DND-41 (cell line): Measurements from ENCODE around the gene YEATS2.
"Not testable (repeated sequence)": the region's sequence is repeated elsewhere in the genome, so short reads cannot be mapped to it uniquely, and the experiment has no call there.

ENCODE experiments used
- ATAC-seq: fragments of 200-7000 bp; cut with Tn5 transposase; 3 replicates; pipeline ENCODE4 v1.9.1; 2021; ENCODE audit warnings: low read depth; ENCODE audit not compliant: insufficient read depth
- DNase-seq: peaks from one replicate; pipeline ENCODE4 v3.0.0-alpha.2; 2020
- H2AFZ ChIP-seq: 2 replicates; pipeline ENCODE4 v1.6.0; 2012; ENCODE audit warnings: low read depth, low read length
- H3K27ac ChIP-seq: 2 replicates; pipeline ENCODE4 v1.5.1; 2012; ENCODE audit warnings: low read length, inconsistent platforms
- H3K27me3 ChIP-seq: fragments of 200-600 bp; sonication (generic); 2 replicates; pipeline ENCODE4 v1.6.0; 2012; ENCODE audit warnings: low read length, mild to moderate bottlenecking, inconsistent platforms; ENCODE audit not compliant: insufficient read depth, poor library complexity
- H3K36me3 ChIP-seq: 2 replicates; pipeline ENCODE4 v1.5.1; 2012; ENCODE audit warnings: low read length, inconsistent platforms; ENCODE audit not compliant: insufficient read depth
- H3K4me1 ChIP-seq: 2 replicates; pipeline ENCODE4 v1.5.1; 2012; ENCODE audit warnings: mild to moderate bottlenecking, low read length; ENCODE audit not compliant: insufficient read depth
- H3K4me2 ChIP-seq: 2 replicates; pipeline ENCODE4 v1.6.0; 2012; ENCODE audit warnings: mild to moderate bottlenecking, moderate library complexity, low read length, inconsistent platforms; ENCODE audit not compliant: insufficient read depth
- H3K4me3 ChIP-seq, 2 experiments: fragments of 200-600 bp in 1 of 2; shearing (Covaris generic) in 1 of 2; 2 replicates each; pipeline ENCODE4 v1.5.1; 2012 to 2016; ENCODE audit warnings: inconsistent platforms in 2 of 2, low read length in 2 of 2, mild to moderate bottlenecking in 2 of 2, low read depth in 1 of 2, moderate library complexity in 1 of 2
- H3K79me2 ChIP-seq: 2 replicates; pipeline ENCODE4 v1.6.0; 2012; ENCODE audit warnings: low read length, inconsistent platforms; ENCODE audit not compliant: insufficient read depth
- H3K9ac ChIP-seq: 2 replicates; pipeline ENCODE4 v1.6.0; 2012; ENCODE audit warnings: low read depth, mild to moderate bottlenecking, inconsistent platforms, low read length, moderate library complexity
- H3K9me3 ChIP-seq: 2 replicates; pipeline ENCODE4 v1.5.1; 2012; ENCODE audit warnings: low read length, moderate library complexity, mild to moderate bottlenecking, inconsistent platforms; ENCODE audit not compliant: insufficient read depth, severe bottlenecking
- H4K20me1 ChIP-seq: 2 replicates; pipeline ENCODE4 v1.6.0; 2012; ENCODE audit warnings: low read length; ENCODE audit not compliant: insufficient read depth
- CTCF ChIP-seq: IDR thresholded peaks from 2 replicates; pipeline ENCODE4 v1.5.1; 2012; ENCODE audit warnings: borderline replicate concordance, low read length, moderate library complexity, mild to moderate bottlenecking; ENCODE audit not compliant: poor library complexity, severe bottlenecking; ENCODE audit errors: extremely low read depth
- EZH2 ChIP-seq: IDR thresholded peaks from 3 replicates; pipeline ENCODE4 v1.6.1; 2012; ENCODE audit warnings: borderline replicate concordance, low read depth, mild to moderate bottlenecking, moderate library complexity, low read length, inconsistent platforms; ENCODE audit not compliant: severe bottlenecking

Gene YEATS2

GRCh38 chr3:183734750-183735494 is 37.3 kb downstream of the YEATS2 start:
- H3K36me3 ChIP-seq, result peaks cover 75% of the 10 kb centered on the region
- H3K27ac ChIP-seq, result no peak overlapping the region

GRCh38 chr3:183737116-183737515 is 39.5 kb downstream of the YEATS2 start:
- Histone ChIP-seq H3K36me3 (peaks cover 65% of the 10 kb centered on the region), H3K4me3 (no peak overlapping the region), H3K9me3 (peaks cover 2% of the 10 kb centered on the region), H3K27me3 (no peaks in the 10 kb centered on the region), H2AFZ (no peak overlapping the region), H4K20me1 (peaks cover 3% of the 10 kb centered on the region; the same call in 1 of the 2 replicates), H3K27ac (no peak overlapping the region), H3K4me2 (no peak overlapping the region), H3K9ac (no peak overlapping the region), H3K4me1 (no peaks in the 10 kb centered on the region), H3K79me2 (0 out of 2 replicates have a peak, but pooled peaks cover 3% of the 10 kb centered on the region)
- DNase-seq (no peak), ATAC-seq (no peak)
- TF ChIP-seq CTCF (no peak), EZH2 (no peak)

More at GRCh38 chr3:183734750-183735494, 37.3 kb downstream of the YEATS2 start:
- Histone ChIP-seq H4K20me1 (peaks cover 3% of the 10 kb centered on the region; the same call in 1 of the 2 replicates), H3K9ac (no peak overlapping the region), H3K4me2 (no peak overlapping the region), H2AFZ (no peak overlapping the region), H3K79me2 (0 out of 2 replicates have a peak, but pooled peaks cover 3% of the 10 kb centered on the region), H3K9me3 (peaks cover 2% of the 10 kb centered on the region), H3K4me1 (no peaks in the 10 kb centered on the region), H3K27me3 (no peaks in the 10 kb centered on the region), H3K4me3 (no peak overlapping the region)
- TF ChIP-seq CTCF (no peak), EZH2 (no peak)
- ATAC-seq (no peak), DNase-seq (no peak)

- H3K4me1 ChIP-seq, H3K79me2 ChIP-seq, H3K9ac ChIP-seq, ATAC-seq, H3K4me2 ChIP-seq, H2AFZ ChIP-seq, H3K9me3 ChIP-seq, H3K27me3 ChIP-seq, H3K27ac ChIP-seq, H4K20me1 ChIP-seq, H3K4me3 ChIP-seq, DNase-seq: not testable (repeated sequence)
- peaks cover 61% of the 10 kb centered on the region for H3K36me3 ChIP-seq
Measured at GRCh38 chr3:183740154-183740553, 42.6 kb downstream of the YEATS2 start.

GRCh38 chr3:183743231-183743630 is 45.6 kb downstream of the YEATS2 start:
- Histone ChIP-seq H3K79me2 (no peaks in the 10 kb centered on the region), H3K27me3 (no peaks in the 10 kb centered on the region), H4K20me1 (no peaks in the 10 kb centered on the region), H3K9ac (no peak overlapping the region), H3K27ac (no peak overlapping the region), H3K36me3 (peaks cover 59% of the 10 kb centered on the region), H3K4me3 (no peak overlapping the region), H3K9me3 (no peaks in the 10 kb centered on the region), H2AFZ (no peak overlapping the region), H3K4me1 (no peaks in the 10 kb centered on the region), H3K4me2 (no peak overlapping the region)
- no peak for ATAC-seq
- DNase-seq, result no peak
- TF ChIP-seq EZH2 (no peak), CTCF (no peak)
